Gastrocnemius medialis (tissue), 4 donors: ENCODE measurements around the gene POLR3GL.

Source experiments
- POLR2A ChIP-seq, 2 donors: fragments of 450-650 bp; IDR thresholded peaks; one replicate each; pipeline ENCODE4 v1.6.1; 2017; ENCODE audit warnings: antibody characterized with exemption in 2 of 2, mild to moderate bottlenecking in 2 of 2, moderate library complexity in 2 of 2
- TF ChIP-seq, protein P1 (sequence below), 5 experiments: fragments of 450-650 bp in 3 of 5; fragments of 200-600 bp in 2 of 5; sonication (generic) in 2 of 5; IDR thresholded peaks in 4 of 5; conservative IDR thresholded peaks in 1 of 5; 1 replicate in 4 of 5; 2 replicates in 1 of 5; pipeline ENCODE4 v1.5.1; 2016 to 2019; ENCODE audit warnings: antibody characterized with exemption in 5 of 5, mild to moderate bottlenecking in 3 of 5, moderate library complexity in 3 of 5

DNA sequence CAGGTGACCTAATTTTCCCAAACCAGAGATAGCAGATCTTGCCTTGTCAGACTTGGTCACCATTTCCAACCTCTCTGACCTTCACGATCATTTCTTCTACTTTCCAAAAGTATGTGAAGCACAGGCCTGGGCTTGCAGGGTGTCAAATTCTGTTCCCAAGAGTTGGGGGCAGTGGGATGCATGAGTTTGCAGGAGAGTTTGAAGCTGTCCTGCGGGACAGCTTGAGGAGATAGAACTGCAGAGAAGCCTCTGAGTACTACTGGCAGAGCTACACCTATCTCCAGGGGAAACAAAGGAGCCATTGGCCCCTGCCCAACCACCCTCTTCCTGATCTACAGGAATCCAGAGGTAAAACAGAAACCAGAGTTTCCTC lies 20.6 kb downstream of the POLR3GL start:
- TF ChIP-seq POLR2A (IDR thresholded peaks at IDR 0.05) = no peak
- TF ChIP-seq, protein P1, sequence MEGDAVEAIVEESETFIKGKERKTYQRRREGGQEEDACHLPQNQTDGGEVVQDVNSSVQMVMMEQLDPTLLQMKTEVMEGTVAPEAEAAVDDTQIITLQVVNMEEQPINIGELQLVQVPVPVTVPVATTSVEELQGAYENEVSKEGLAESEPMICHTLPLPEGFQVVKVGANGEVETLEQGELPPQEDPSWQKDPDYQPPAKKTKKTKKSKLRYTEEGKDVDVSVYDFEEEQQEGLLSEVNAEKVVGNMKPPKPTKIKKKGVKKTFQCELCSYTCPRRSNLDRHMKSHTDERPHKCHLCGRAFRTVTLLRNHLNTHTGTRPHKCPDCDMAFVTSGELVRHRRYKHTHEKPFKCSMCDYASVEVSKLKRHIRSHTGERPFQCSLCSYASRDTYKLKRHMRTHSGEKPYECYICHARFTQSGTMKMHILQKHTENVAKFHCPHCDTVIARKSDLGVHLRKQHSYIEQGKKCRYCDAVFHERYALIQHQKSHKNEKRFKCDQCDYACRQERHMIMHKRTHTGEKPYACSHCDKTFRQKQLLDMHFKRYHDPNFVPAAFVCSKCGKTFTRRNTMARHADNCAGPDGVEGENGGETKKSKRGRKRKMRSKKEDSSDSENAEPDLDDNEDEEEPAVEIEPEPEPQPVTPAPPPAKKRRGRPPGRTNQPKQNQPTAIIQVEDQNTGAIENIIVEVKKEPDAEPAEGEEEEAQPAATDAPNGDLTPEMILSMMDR (IDR thresholded peaks at IDR 0.05 in 4 of 5, conservative IDR thresholded peaks at IDR 0.05 in 1 of 5) = no peak
